H7 (cell line): ENCODE measurements around the gene NAALADL2. TPM values are rescaled to one million over a fixed set of nuclear protein-coding genes. Genes with fewer than 3 reads are reported as not detected.

Source experiments
- DNase-seq: peaks from one replicate; pipeline ENCODE4 v3.0.0; 2012
- H3K27me3 ChIP-seq: 2 replicates; pipeline ENCODE4 v1.6.0; 2011; ENCODE audit warnings: mild to moderate bottlenecking, low read length; ENCODE audit not compliant: control insufficient read depth, insufficient read depth
- H3K36me3 ChIP-seq: replicated peaks from 2 replicates; pipeline ENCODE4 v1.5.1; 2011; ENCODE audit warnings: low read length; ENCODE audit not compliant: control insufficient read depth, insufficient read depth
- H3K4me3 ChIP-seq: 2 replicates; pipeline ENCODE4 v1.5.1; 2011; ENCODE audit warnings: low read depth, mild to moderate bottlenecking, control low read depth, low read length, moderate library complexity; ENCODE audit not compliant: insufficient read depth
- total RNA-seq: library from RNA; depleted of rRNA; stranded (reverse); fragments of >200 nt; shearing (Covaris generic); gene quantifications from 2 replicates; pipeline ENCODE4 v1.2.3, GENCODE V29; 2014; rRNA removed

The NAALADL2 gene
- total RNA-seq = 0.14 and 1.3 TPM in 2 replicates

- no peak within 1 kb of the TSS for H3K4me3 ChIP-seq
- no peaks in the 10 kb centered on the region for H3K36me3 ChIP-seq
- H3K27me3 ChIP-seq = no peaks in the 10 kb centered on the region
- no peak for DNase-seq
Observed at GRCh38 chr3:174859114-174859735, at the start of gene NAALADL2. Gene NAALADL2 (plus strand): TSS chr3:174859334.

GRCh38 chr3:174810254-174810653, 48.9 kb upstream of the NAALADL2 start:
- no peaks in the 10 kb centered on the region for H3K27me3 ChIP-seq
- DNase-seq = no peak

GRCh38 chr3:174812172-174812862, 46.8 kb upstream of the NAALADL2 start:
- Histone ChIP-seq H3K27me3 (no peaks in the 10 kb centered on the region), H3K36me3 (no peaks in the 10 kb centered on the region), H3K4me3 (no peak overlapping the region)
- DNase-seq = no peak

More at GRCh38 chr3:174810254-174810653, 48.9 kb upstream of the NAALADL2 start:
- H3K4me3 ChIP-seq = no peak overlapping the region
- H3K36me3 ChIP-seq = no peaks in the 10 kb centered on the region

GRCh38 chr3:174815750-174816149, 43.4 kb upstream of the NAALADL2 start:
- H3K27me3 ChIP-seq = no peaks in the 10 kb centered on the region
- no peak overlapping the region for H3K4me3 ChIP-seq
- DNase-seq = no peak
- no peaks in the 10 kb centered on the region for H3K36me3 ChIP-seq

GRCh38 chr3:174820885-174821284, 38.2 kb upstream of the NAALADL2 start:
- H3K4me3 ChIP-seq = no peak overlapping the region
- DNase-seq = no peak
- H3K36me3 ChIP-seq = no peaks in the 10 kb centered on the region
- no peaks in the 10 kb centered on the region for H3K27me3 ChIP-seq

GRCh38 chr3:174821477-174821876, 37.7 kb upstream of the NAALADL2 start:
- no peaks in the 10 kb centered on the region for H3K36me3 ChIP-seq
- no peaks in the 10 kb centered on the region for H3K27me3 ChIP-seq
- no peak for DNase-seq
- no peak overlapping the region for H3K4me3 ChIP-seq

- Histone ChIP-seq H3K36me3 (no peaks in the 10 kb centered on the region), H3K27me3 (no peaks in the 10 kb centered on the region), H3K4me3 (no peak overlapping the region)
- DNase-seq = no peak
Observed at GRCh38 chr3:174822320-174822719, 36.8 kb upstream of the NAALADL2 start.

- Histone ChIP-seq H3K36me3 (no peaks in the 10 kb centered on the region), H3K4me3 (no peak overlapping the region), H3K27me3 (no peaks in the 10 kb centered on the region)
- DNase-seq = no peak
Observed at GRCh38 chr3:174826069-174826468, 33.1 kb upstream of the NAALADL2 start.

GRCh38 chr3:174844746-174845145, 14.4 kb upstream of the NAALADL2 start:
- Histone ChIP-seq H3K36me3 (no peaks in the 10 kb centered on the region), H3K4me3 (no peak overlapping the region), H3K27me3 (no peaks in the 10 kb centered on the region)
- no peak for DNase-seq

- DNase-seq = no peak
- no peaks in the 10 kb centered on the region for H3K27me3 ChIP-seq
- no peak overlapping the region for H3K4me3 ChIP-seq
- H3K36me3 ChIP-seq = no peaks in the 10 kb centered on the region
Observed at GRCh38 chr3:174846055-174846454, 13.1 kb upstream of the NAALADL2 start.

GRCh38 chr3:174854987-174855386, 4.1 kb upstream of the NAALADL2 start:
- Histone ChIP-seq H3K4me3 (no peak overlapping the region), H3K36me3 (no peaks in the 10 kb centered on the region), H3K27me3 (no peaks in the 10 kb centered on the region)
- DNase-seq = no peak

- DNase-seq = no peak
- no peaks in the 10 kb centered on the region for H3K36me3 ChIP-seq
- no peak overlapping the region for H3K4me3 ChIP-seq
- no peaks in the 10 kb centered on the region for H3K27me3 ChIP-seq
Observed at GRCh38 chr3:174857301-174857700, 1.8 kb upstream of the NAALADL2 start.

GRCh38 chr3:174858353-174858752, 781 bp upstream of the NAALADL2 start:
- no peaks in the 10 kb centered on the region for H3K27me3 ChIP-seq
- H3K36me3 ChIP-seq = no peaks in the 10 kb centered on the region
- no peak overlapping the region for H3K4me3 ChIP-seq
- no peak for DNase-seq

- no peak for DNase-seq
- Histone ChIP-seq H3K27me3 (no peaks in the 10 kb centered on the region), H3K4me3 (no peak overlapping the region), H3K36me3 (no peaks in the 10 kb centered on the region)
Observed at GRCh38 chr3:174859756-174860155, 622 bp downstream of the NAALADL2 start.

- Histone ChIP-seq H3K27me3 (no peaks in the 10 kb centered on the region), H3K4me3 (no peak overlapping the region), H3K36me3 (no peaks in the 10 kb centered on the region)
- DNase-seq = peak; percentile 27
Observed at GRCh38 chr3:174862101-174862500, 3.0 kb downstream of the NAALADL2 start.
